NCI-H1092 treated with DMSO at 0.1 percent for 48 hours (cell line): ENCODE measurements around the gene TFB2M.
"Not testable (repeated sequence)": the region's sequence is repeated elsewhere in the genome, so short reads cannot be mapped to it uniquely, and the experiment has no call there.

Source experiments
- DNase-seq: peaks from one replicate; lab custom pipeline; 2025; lab: John Stamatoyannopoulos, UW

Gene TFB2M

GRCh38 chr1:246566128-246566812 lies at the start of gene TFB2M, which contains the start of gene CNST:
Gene TFB2M (minus strand): TSS chr1:246566261. CDS start chr1:246566138, 123 bp downstream.
Gene CNST (plus strand): TSS chr1:246566456. CDS start chr1:246591563, 25,107 bp downstream.
- peak; percentile 99 for DNase-seq

GRCh38 chr1:246613096-246613758 lies 47.2 kb upstream of the TFB2M start:
- DNase-seq: no peak

- DNase-seq: no peak
These were observed 43.6 kb upstream of the TFB2M start for GRCh38 chr1:246609632-246610031.

- no peak for DNase-seq
These were observed 42.7 kb upstream of the TFB2M start for GRCh38 chr1:246608616-246609376.

- DNase-seq: no peak
These were observed 41.4 kb upstream of the TFB2M start for GRCh38 chr1:246607462-246607861.

GRCh38 chr1:246605231-246605630 lies 39.2 kb upstream of the TFB2M start:
- not testable (repeated sequence) for DNase-seq

- no peak for DNase-seq
These were observed 36.1 kb upstream of the TFB2M start for GRCh38 chr1:246602194-246602593.

GRCh38 chr1:246600579-246600978 lies 34.5 kb upstream of the TFB2M start:
- no peak for DNase-seq

GRCh38 chr1:246599315-246599714 lies 33.3 kb upstream of the TFB2M start:
- DNase-seq: no peak

- DNase-seq: no peak
These were observed 31.9 kb upstream of the TFB2M start for GRCh38 chr1:246597971-246598370.

- no peak for DNase-seq
These were observed 31.3 kb upstream of the TFB2M start for GRCh38 chr1:246597340-246597739.

- DNase-seq: no peak
These were observed 29.1 kb upstream of the TFB2M start for GRCh38 chr1:246595146-246595545.

GRCh38 chr1:246592695-246593094 lies 26.6 kb upstream of the TFB2M start:
- DNase-seq: no peak

GRCh38 chr1:246591958-246592357 lies 25.9 kb upstream of the TFB2M start:
- no peak for DNase-seq

- no peak for DNase-seq
These were observed 25.4 kb upstream of the TFB2M start for GRCh38 chr1:246591504-246591903.

- DNase-seq: no peak
These were observed 25.0 kb upstream of the TFB2M start for GRCh38 chr1:246591047-246591446.

GRCh38 chr1:246589919-246590318 lies 23.9 kb upstream of the TFB2M start:
- DNase-seq: not testable (repeated sequence)

GRCh38 chr1:246588159-246588721 lies 22.2 kb upstream of the TFB2M start:
- no peak for DNase-seq

GRCh38 chr1:246587606-246588005 lies 21.5 kb upstream of the TFB2M start:
- no peak for DNase-seq

GRCh38 chr1:246587032-246587431 lies 21.0 kb upstream of the TFB2M start:
- no peak for DNase-seq

- DNase-seq: peak; percentile 55
These were observed 17.6 kb upstream of the TFB2M start for GRCh38 chr1:246583448-246584185.

- DNase-seq: no peak
These were observed 17.0 kb upstream of the TFB2M start for GRCh38 chr1:246583056-246583440.
